HG03521 (cell line): ENCODE data around the gene TRIO.
A peak's percentile ranks its signal among the peaks of the same experiment; 100 is the strongest.

ENCODE experiments used
- ATAC-seq: cut with Tn5 transposase; IDR thresholded peaks from one replicate; pipeline ENCODE4 v1.9.1; 2021; ENCODE audit warnings: mild to moderate bottlenecking, moderate library complexity; ENCODE audit not compliant: unreplicated experiment

The TRIO gene

GRCh38 chr5:14281746-14282181, 138.6 kb downstream of the TRIO start:
- peak; percentile 79 for ATAC-seq

- no peak for ATAC-seq
Observed at GRCh38 chr5:14283139-14283538, 140.0 kb downstream of the TRIO start.

DNA sequence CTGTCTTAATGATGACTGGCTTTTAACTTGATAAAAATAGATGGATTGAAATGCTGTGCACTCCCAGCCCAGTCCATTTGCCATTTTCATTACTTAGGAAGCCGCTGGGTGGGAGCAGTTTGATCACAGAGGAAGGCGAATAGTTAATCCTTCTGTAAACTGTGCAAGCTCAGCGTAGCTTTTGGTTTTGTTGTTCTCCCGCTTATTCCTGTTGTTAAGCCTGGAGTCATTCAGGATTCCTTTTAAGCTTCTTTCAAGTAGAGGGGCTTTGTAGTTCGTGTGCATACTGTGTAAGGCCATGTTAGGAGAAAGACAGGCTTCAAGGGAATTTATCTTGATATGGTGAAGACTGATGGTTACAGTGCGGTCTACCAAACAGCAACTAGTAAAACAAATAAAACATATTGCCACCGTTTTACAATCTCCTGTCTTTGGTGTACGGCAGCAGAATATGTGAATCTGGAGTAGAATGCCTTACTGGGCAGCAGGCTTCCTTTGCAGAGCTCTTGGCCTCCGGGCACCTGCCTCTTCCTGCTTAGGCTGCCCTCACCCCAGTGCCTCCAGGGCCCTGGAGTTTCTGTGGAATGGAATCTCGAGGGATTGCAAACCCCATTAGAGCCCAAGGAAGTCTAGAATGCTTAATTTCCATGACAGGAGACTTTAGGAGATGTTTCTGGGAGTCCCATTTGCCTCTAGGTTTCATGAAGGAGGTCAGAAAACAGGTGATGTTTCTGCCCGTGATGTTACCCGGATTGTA, 141.4 kb downstream of the TRIO start:
- no peak for ATAC-seq

- no peak for ATAC-seq
Observed at GRCh38 chr5:14286007-14286406, 142.9 kb downstream of the TRIO start.

GRCh38 chr5:14286574-14287421, 143.7 kb downstream of the TRIO start:
- peak; percentile 92 for ATAC-seq

GRCh38 chr5:14292766-14293658, 149.9 kb downstream of the TRIO start:
- ATAC-seq: no peak

GRCh38 chr5:14295610-14296009, 152.5 kb downstream of the TRIO start:
- ATAC-seq: no peak

DNA sequence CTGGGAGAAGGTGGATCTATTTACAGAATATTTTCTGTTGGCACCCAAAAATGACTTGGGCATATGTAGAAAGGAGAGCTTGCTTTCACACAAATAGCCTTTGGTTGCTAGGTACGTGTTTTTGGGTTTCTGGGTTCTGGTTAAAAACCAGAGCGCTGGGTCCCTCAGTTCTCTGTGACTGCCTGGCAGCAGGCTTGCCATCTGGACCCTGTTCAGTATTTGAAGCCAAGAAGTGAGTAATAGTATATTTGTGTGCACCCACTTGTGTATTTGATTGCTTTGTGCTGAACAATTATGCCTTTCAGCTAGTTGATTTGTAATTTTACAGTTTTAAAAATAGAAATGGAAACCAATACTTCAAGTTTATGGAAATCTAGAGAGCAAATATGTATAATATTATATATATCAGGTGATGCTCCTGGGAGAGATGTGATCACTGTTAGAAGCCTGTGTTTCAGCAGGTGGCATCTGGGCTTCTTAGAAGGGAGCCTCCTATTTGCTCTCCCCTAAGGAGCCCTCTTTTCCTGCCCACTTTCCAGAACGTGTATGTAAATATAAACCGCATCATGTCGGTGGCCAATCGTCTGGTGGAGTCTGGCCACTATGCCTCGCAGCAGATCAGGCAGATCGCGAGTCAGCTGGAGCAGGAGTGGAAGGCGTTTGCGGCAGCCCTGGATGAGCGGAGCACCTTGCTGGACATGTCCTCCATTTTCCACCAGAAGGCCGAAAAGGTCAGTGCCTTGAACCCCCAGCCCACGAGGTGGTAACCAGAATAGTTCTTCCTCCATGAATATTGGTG, 153.6 kb downstream of the TRIO start:
- no peak for ATAC-seq

DNA sequence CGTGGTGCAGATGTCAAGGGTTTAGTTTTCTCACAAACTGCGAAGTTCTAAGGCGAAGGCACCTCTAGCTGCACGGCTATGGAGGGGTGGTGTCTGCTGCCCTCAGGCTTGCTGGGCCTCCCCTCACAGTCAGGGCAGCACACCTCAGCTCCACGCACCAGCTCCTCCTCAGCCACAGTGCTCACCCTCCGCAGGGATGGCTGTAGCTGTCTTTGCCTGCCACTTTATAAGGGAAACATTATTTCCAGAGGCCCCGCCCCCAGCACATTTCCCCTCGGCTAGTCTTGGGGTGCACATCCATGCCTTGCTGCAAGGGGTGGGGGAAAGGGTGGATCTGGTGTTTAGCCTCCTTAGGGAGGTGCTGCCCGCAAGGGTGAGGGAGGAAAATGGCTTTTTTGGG, 154.6 kb downstream of the TRIO start:
- no peak for ATAC-seq

DNA sequence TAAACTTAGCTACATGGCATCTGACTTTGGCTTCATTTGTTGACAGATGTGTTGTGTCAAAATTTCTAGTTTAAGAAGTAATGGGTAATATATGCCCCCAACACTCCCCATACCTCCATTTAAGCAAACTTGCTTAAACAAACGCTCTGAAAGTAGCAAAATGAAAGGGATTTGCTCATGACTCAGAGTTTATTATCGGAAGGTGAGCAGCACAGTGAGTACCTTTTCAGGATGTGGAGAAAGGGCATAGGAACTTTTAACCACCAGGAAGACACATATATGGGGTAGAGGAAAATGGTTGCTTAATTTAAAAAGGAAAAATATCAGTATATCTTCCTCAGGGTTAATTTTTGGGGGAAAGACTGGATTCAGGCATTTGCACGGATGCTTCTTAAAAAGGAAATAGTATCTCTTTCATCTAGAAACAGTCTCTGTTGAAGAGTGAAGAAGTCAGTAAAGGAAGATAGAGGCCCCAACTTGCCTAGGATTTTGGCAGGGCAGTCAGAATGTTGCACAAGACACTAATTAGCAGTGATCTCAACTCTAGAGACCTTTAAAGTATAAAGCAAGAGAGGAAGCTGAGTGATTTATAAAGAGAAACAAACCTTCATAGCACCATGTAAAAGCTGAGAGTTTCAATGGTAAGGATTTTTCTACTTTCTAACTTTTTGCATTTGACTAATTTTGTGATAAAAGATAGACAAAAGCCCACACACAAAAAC, 155.1 kb downstream of the TRIO start:
- ATAC-seq: no peak

DNA sequence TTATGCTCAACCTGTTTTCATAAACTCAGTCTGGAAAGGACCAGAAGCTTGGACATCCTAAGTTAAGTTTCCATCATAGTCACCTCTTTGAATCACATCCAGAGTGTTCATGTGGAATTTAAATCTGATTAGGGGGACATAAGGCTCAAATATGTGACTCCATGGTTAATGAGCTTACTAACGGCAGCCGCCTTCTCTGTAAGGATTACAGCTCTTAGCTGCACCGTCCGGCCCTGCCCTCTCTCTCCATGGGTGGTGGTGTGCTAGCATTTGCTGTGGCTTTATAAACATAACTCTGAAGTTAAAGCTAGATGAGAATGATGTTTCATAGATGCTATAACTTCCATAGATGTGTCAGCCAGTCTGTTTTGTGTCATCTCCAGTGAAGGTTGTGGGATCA, 156.5 kb downstream of the TRIO start:
- no peak for ATAC-seq

GRCh38 chr5:14301186-14301585, 158.0 kb downstream of the TRIO start:
- ATAC-seq: no peak

DNA sequence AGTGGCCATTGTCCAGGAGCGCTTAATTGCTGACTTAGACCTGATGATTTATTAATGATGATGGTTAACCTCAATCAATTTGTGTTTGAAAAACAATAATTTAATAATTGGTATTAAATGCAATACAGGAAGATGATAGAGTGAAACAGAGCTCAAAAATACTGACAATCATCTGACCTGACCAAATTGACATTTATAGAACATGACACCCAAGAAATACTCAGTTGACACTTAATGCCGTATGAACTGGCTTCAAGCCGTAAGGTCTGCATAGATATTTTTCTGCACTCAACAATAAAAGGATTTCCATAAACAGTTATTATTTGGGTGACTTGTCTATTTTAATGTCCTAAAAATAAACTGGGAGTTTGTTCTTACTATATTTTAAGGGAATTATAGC, 159.2 kb downstream of the TRIO start:
- ATAC-seq: no peak

DNA sequence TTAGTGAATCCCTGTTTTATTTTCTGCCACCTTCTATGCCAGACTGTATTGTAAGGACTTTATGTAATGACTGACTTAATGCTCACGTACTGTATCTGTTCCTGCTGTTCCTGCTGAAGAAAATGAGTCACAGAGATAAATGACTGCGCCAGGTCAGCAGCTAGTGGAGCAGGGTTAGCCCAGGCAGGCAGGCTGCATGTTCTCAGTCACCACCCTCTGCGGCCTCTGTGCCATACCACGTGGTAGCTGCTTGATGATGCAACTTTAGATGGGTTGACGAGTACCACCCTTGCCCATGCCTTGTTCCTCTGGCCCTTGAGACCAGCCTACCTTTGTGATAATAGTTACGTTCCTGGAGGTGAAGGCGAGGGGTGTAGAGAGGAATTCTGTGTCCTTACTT, 161.9 kb downstream of the TRIO start:
- no peak for ATAC-seq

- no peak for ATAC-seq
Observed at GRCh38 chr5:14306329-14306815, 163.2 kb downstream of the TRIO start.

GRCh38 chr5:14308384-14309154, 165.4 kb downstream of the TRIO start:
- ATAC-seq: no peak

- no peak for ATAC-seq
Observed at GRCh38 chr5:14309199-14309598, 166.1 kb downstream of the TRIO start.

- ATAC-seq: no peak
Observed at GRCh38 chr5:14309878-14310531, 166.9 kb downstream of the TRIO start.
